GM19452 (cell line): ENCODE results near the gene YPEL2.
"Not testable (repeated sequence)": the region's sequence is repeated elsewhere in the genome, so short reads cannot be mapped to it uniquely, and the experiment has no call there.

Experiments used
- ATAC-seq: cut with Tn5 transposase; IDR thresholded peaks from one replicate; pipeline ENCODE4 v1.9.1; 2021; ENCODE audit not compliant: unreplicated experiment

The YPEL2 gene

DNA sequence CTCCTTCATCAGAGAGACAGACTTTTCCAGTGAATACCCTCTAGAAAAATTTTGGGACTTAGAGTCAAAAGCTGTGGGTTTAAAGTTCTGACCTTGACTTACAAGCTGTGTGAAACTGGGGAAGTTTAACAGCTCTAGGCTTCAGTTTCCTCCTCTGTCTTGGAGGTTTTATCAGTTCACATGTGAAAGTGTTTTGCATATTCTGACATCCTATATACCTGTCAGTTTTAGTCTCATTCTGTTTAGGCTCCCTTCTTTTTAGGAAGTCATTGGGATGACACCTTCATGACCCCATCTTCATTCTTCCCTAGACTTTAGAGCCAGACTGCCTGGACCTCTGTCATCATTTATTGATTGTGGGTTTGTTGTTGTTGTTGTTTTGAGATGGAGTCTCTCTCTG is 44.4 kb downstream of the YPEL2 start:
- ATAC-seq: no peak

DNA sequence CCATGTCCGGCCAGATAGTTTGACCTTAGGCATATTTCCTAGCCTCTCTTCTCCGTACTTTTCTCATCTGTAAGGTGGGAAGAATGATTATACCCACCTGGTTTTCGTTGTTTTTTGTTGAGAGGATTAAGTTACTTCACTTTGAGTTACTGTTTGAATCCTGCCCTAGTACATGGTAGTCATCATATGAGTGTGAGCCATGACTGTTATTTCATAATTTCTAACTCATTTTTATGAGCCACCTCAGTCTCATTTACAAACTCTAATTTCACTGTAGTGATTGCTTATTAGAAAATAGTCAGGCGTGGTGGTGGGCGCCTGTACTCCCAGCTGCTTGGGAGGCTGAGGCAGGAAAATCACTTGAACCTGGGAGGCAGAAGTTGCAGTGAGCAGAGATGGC is 45.1 kb downstream of the YPEL2 start:
- ATAC-seq: no peak

DNA sequence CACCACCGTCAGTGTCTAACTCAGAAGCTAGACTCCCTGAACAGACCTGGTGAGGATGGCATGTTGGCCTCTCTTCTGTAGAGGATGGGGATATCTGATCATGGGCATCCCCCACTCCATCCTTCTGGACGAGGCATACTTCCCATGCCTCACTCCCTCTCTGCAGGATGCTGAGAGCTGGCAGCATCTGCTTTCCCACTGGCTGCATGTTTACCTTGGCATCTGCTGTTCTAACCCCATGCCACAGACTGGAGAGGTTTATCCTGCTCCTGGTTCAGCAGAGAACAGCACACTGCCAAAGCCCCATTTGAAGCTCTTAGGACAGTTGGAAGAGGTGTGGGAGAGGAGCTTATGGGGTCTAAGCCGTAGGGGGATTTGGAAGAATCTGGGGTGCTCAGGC is 46.0 kb downstream of the YPEL2 start:
- ATAC-seq: no peak

DNA sequence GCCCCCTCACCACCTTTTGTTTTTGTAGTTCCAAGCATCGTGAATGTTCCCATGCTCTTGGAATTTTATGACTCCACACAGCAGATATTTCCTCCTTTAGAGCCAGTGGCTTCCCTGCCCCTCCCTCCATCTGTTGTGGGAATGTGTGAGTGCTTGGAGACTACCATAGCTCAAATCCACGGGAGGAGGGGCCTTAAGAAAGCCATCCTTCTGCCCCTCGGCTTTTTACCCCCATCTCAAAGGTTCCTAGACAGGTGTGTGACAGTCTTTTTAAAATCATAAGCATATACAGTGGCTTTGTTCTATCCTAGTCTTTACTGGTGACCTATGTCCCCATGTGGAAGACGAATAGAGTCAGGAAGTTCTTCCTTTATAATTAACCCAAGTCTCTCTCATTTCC is 47.2 kb downstream of the YPEL2 start:
- ATAC-seq: no peak

DNA sequence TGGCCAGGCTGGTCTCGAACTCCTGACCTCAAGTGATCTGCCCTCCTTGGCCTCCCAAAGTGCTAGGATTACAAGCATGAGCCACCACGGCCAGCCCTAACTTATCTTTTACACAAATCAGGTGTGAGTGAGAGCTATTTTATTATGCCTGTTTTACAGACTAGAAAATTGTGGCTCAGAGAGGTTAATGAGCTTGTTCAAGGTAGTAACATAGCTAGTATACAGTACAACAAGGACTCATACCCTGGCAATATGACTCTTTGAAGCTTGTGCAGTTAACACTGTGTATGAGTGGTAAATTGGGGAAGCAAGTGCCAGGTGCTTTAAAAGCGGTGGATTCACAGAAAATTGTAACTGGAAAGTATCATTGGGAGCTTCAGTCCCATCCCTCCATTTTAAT is 49.0 kb downstream of the YPEL2 start:
- no peak for ATAC-seq

- ATAC-seq: no peak
Measured at GRCh38 chr17:59381716-59382570, 50.5 kb downstream of the YPEL2 start.

DNA sequence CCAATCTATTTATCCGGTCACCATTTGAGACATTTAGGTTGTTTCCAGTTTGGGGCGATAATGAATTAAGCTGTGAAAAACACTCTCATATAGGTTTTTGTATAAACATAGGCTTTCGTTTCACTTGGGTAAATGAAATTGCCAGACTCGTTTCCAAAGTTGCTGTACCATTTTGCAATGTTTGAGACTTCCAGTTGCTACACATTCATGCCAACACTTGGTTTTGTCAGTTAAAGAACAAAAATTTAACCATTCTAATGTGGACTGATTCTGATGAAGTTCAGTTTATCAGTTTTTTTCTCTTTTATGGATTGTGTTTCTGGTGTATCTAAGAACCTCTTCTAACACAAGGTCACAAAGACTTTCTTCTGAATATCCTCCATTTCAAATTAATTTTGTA is 52.4 kb downstream of the YPEL2 start:
- ATAC-seq: no peak

GRCh38 chr17:59387351-59388068 is 56.1 kb downstream of the YPEL2 start:
- no peak for ATAC-seq

DNA sequence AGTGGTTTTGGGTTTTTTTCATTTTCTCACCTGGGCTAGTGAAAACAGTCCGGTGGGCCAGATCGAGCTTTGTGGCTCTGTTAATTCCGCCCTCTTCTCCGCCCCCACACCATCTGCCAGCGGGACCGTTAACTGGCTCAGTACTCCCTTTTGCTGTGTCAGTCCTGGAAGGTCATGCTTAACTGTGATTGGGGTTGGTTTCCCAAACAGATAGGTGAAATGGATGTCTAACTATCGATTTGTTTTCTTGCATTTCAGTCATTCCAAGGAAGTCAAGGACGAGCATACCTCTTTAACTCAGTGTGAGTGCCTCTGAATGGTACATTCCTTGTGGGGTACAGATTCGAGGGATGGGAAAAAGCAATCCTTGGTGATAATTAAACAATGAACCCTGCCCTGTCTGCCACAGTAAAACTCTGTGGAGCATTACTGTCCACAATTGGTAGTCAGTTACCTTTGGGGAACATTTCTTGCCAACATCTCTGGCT is 56.7 kb downstream of the YPEL2 start:
- ATAC-seq: no peak

GRCh38 chr17:59389066-59389465 is 57.6 kb downstream of the YPEL2 start:
- no peak for ATAC-seq

GRCh38 chr17:59391021-59391420 is 59.6 kb downstream of the YPEL2 start:
- no peak for ATAC-seq

DNA sequence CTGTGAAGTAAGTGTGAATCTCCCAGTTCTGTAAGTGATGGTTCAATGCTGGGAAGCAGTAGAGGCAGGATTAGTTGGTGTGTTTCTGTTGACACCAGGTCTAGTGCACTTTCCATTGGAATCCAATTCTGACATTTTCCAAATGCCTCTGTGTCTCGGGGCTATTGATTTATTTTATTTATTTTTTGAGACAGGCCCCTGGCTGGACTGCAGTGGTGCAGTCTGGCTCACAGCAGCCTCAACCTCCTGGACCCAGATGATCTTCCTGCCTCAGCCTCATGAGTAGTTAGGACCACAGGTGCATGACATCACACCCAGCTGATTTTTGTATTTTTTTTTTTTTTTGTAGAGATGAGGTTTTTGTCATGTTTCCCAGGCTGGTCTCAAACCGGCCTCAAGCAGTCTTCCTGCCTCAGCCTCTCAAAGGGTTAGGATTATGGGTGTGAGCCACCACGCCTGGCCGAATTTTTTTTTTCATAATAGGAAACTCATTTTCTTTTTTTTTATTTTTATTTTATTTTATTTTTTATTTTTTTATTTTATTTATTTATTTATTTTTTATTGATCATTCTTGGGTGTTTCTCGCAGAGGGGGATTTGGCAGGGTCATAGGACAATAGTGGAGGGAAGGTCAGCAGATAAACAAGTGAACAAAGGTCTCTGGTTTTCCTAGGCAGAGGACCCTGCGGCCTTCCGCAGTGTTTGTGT is 61.7 kb downstream of the YPEL2 start:
- ATAC-seq: no peak

DNA sequence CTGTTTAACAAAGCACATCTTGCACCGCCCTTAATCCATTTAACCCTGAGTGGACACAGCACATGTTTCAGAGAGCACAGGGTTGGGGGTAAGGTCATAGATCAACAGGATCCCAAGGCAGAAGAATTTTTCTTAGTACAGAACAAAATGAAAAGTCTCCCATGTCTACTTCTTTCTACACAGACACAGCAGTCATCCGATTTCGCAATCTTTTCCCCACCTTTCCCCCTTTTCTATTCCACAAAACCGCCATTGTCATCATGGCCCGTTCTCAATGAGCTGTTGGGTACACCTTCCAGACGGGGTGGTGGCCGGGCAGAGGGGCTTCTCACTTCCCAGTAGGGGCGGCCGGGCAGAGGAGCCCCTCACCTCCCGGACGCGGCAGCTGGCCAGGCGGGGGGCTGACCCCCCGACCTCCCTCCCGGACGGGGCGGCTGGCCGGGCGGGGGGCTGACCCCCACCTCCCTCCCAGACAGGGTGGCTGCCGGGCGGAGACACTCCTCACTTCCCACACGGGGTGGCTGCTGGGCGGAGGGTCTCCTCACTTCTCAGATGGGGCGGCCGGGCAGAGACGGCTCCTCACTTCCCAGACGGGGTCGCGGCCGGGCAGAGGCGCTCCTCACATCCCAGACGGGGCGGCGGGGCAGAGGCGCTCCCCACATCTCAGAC is 62.4 kb downstream of the YPEL2 start:
- ATAC-seq: not testable (repeated sequence)

DNA sequence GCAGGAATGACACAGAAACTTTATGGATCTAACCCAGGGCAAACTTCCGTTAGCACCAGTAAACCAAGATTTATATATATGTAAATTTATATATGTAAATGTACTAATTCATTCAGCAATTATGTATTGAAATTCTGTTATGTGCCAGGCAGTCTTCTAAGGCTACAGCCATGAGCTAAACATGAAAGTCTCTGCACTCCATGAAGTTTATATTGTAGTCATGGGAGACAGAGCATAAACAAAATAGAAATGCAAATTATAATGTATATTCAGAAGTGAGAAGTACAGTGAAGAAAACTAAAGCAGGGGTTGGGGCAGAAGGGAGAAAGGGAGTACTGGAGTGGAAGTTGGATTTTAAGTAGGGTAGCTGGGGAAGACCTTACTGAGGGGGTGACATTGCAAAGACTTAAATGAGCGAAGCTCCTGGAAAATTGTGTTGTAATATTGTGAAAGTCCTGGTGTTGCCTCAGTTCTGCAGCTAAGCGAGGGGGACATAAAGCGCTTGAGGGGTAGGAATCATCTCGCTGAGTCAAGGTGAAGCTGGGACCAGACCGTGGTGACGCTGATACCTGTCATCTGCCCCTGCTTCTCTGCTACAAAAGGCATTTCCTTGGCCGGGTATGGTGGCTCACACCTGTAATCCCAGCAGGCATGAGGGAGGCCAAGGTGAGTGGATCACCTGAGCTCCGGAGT is 64.8 kb downstream of the YPEL2 start:
- no peak for ATAC-seq

- ATAC-seq: no peak
Measured at GRCh38 chr17:59397316-59398073, 66.0 kb downstream of the YPEL2 start.

GRCh38 chr17:59399914-59400313 is 68.5 kb downstream of the YPEL2 start:
- no peak for ATAC-seq

DNA sequence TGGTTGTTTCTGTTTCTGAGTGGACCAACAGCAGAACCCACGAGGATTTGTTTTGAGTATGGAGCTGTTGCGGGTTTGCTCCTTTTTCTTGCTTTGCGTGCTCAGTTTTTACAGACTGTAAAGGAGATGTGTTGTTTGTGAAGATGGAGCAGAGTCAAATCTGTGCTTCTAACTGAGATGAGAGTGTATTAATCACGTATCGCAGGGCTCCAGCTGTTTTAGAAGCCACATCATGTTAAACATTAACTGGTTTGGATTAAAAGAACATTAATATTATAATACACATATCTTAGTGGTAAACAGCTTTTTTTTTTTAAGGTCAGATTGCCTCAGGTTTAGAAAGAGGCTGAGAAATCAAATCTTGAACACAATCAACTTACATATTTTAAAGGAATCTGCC is 69.4 kb downstream of the YPEL2 start:
- ATAC-seq: no peak

- no peak for ATAC-seq
Measured at GRCh38 chr17:59401274-59401673, 69.8 kb downstream of the YPEL2 start.

DNA sequence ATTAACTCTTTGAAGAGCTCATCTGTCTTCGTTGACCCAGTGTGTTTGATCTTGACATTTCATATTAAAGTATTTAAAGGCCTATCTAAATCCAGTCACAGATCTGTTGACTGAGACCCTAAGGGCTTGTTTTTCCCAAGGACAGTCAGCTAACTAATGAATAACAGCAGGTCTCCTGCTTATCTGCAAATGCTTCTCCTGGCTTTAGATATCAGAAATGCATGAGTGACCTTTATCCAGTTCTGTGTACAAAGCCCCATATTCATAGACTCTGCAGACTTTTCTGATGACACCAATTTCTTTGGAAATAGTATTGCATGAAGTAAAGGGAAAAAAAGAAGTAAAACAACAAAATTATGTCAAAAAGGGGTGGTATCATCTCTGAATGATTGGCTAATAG is 70.3 kb downstream of the YPEL2 start:
- no peak for ATAC-seq

GRCh38 chr17:59402760-59403159 is 71.3 kb downstream of the YPEL2 start:
- ATAC-seq: no peak
